CD14-positive monocyte (primary cell): Measurements from ENCODE around the gene SCIN. TPM values are rescaled to one million over a fixed set of nuclear protein-coding genes. Genes with fewer than 3 reads are reported as not detected.

Experiments used
- DNase-seq, 3 donors: peaks; one replicate each; pipeline ENCODE4 v3.0.0-alpha.2; 2011 to 2022
- H2AFZ ChIP-seq: 2 replicates; pipeline ENCODE4 v1.6.0; 2012; ENCODE audit warnings: mild to moderate bottlenecking, low read depth, low read length, inconsistent platforms; ENCODE audit not compliant: insufficient read depth, poor library complexity, severe bottlenecking
- H3K27ac ChIP-seq, 2 donors: 1 replicate in 1 of 2; 2 replicates in 1 of 2; pipeline ENCODE4 v1.5.1; 2012 to 2013; ENCODE audit warnings: low read length in 2 of 2, control low read depth in 1 of 2, inconsistent platforms in 1 of 2, low read depth in 1 of 2, mild to moderate bottlenecking in 1 of 2
- H3K27me3 ChIP-seq, 2 donors: one replicate each; pipeline versions ENCODE4 v1.6.0 to v1.6.1; 2011 to 2013; ENCODE audit warnings: low read length in 2 of 2; ENCODE audit not compliant: control insufficient read depth in 2 of 2, insufficient read depth in 2 of 2
- H3K36me3 ChIP-seq, 2 donors: replicated peaks in 1 of 2; 1 replicate in 1 of 2; 2 replicates in 1 of 2; pipeline versions ENCODE4 v1.5.1 to v1.6.1; 2012 to 2013; ENCODE audit warnings: low read length in 2 of 2, control low read depth in 1 of 2, inconsistent platforms in 1 of 2, mild to moderate bottlenecking in 1 of 2; ENCODE audit not compliant: insufficient read depth in 2 of 2, control insufficient read depth in 1 of 2
- H3K4me1 ChIP-seq, 2 donors: 1 replicate in 1 of 2; 2 replicates in 1 of 2; pipeline versions ENCODE4 v1.5.1 to v1.6.1; 2012 to 2013; ENCODE audit warnings: low read length in 2 of 2, control low read depth in 1 of 2, inconsistent platforms in 1 of 2, mild to moderate bottlenecking in 1 of 2, moderate library complexity in 1 of 2; ENCODE audit not compliant: insufficient read depth in 2 of 2, control insufficient read depth in 1 of 2
- H3K4me2 ChIP-seq: replicated peaks from 2 replicates; pipeline ENCODE3; 2012; ENCODE audit warnings: low read length, moderate library complexity, mild to moderate bottlenecking; ENCODE audit not compliant: poor library complexity, severe bottlenecking; ENCODE audit errors: extremely low read depth
- H3K4me3 ChIP-seq, 3 experiments: fragments of 200-600 bp in 1 of 3; sonication (generic) in 1 of 3; replicated peaks in 1 of 3; 1 replicate in 2 of 3; 2 replicates in 1 of 3; pipeline ENCODE4 v1.5.1; 2011 to 2013; ENCODE audit warnings: low read length in 3 of 3, mild to moderate bottlenecking in 3 of 3, control low read depth in 2 of 3, low read depth in 2 of 3, inconsistent platforms in 1 of 3, moderate library complexity in 1 of 3
- H3K79me2 ChIP-seq: 2 replicates; pipeline ENCODE4 v1.6.0; 2012; ENCODE audit warnings: mild to moderate bottlenecking, control low read depth, inconsistent platforms, low read length, moderate library complexity; ENCODE audit not compliant: insufficient read depth
- H3K9ac ChIP-seq: 2 replicates; pipeline ENCODE4 v1.6.0; 2017; ENCODE audit warnings: low read length, mild to moderate bottlenecking; ENCODE audit not compliant: insufficient read depth, poor library complexity, severe bottlenecking
- H3K9me3 ChIP-seq, 2 donors: replicated peaks in 1 of 2; 1 replicate in 1 of 2; 2 replicates in 1 of 2; pipeline versions ENCODE4 v1.5.1 to v1.6.1; 2012 to 2013; ENCODE audit warnings: low read length in 2 of 2, control low read depth in 1 of 2; ENCODE audit not compliant: control insufficient read depth in 1 of 2, insufficient read depth in 1 of 2
- H4K20me1 ChIP-seq: 2 replicates; pipeline ENCODE4 v1.6.0; 2012; ENCODE audit warnings: mild to moderate bottlenecking, low read length, control low read depth, moderate library complexity; ENCODE audit not compliant: insufficient read depth
- H3K27ac Mint-ChIP-seq, 7 donors: one replicate each; pipeline ENCODE4 v1.8.0; 2020; ENCODE audit warnings: mild to moderate bottlenecking in 7 of 7, mixed read lengths in 7 of 7, moderate library complexity in 6 of 7, inconsistent platforms in 2 of 7
- H3K27me3 Mint-ChIP-seq, 3 donors: one replicate each; pipeline ENCODE4 v1.8.0; 2021 to 2022; ENCODE audit warnings: low read depth in 3 of 3, mild to moderate bottlenecking in 3 of 3, mixed read lengths in 3 of 3, moderate library complexity in 3 of 3, inconsistent platforms in 1 of 3
- H3K36me3 Mint-ChIP-seq, 2 donors: one replicate each; pipeline ENCODE4 v1.8.0; 2020; ENCODE audit warnings: mixed read lengths in 2 of 2, inconsistent platforms in 1 of 2, mild to moderate bottlenecking in 1 of 2
- H3K4me1 Mint-ChIP-seq: one replicate; pipeline ENCODE4 v1.8.0; 2020; ENCODE audit warnings: mild to moderate bottlenecking, mixed read lengths
- H3K4me3 Mint-ChIP-seq, 2 donors: one replicate each; pipeline ENCODE4 v1.8.0; 2020; ENCODE audit warnings: mild to moderate bottlenecking in 2 of 2, mixed read lengths in 2 of 2, moderate library complexity in 1 of 2
- H3K9me3 Mint-ChIP-seq, 7 donors: one replicate each; pipeline ENCODE4 v1.8.0; 2020 to 2022; ENCODE audit warnings: mixed read lengths in 7 of 7, mild to moderate bottlenecking in 6 of 7, moderate library complexity in 6 of 7, inconsistent platforms in 2 of 7
- WGBS: methylation state at CpG from one replicate; pipeline ENCODE4 v1.1.5; 2013; ENCODE audit warnings: missing lambda C conversion rate; ENCODE audit not compliant: insufficient coverage; 5-methylcytosine and 5-hydroxymethylcytosine counted together
- intact Hi-C, 2 donors: fragments of 100-400 bp; cut with micrococcal nuclease; formaldehyde crosslinking; loops; one replicate each; pipeline versions ENCODE4 v1.15.0 to v1.15.1; 2023
- polyA plus RNA-seq, 3 donors: library from polyadenylated mRNA; depleted of rRNA in 1 of 3; unstranded in 2 of 3; stranded (reverse) in 1 of 3; fragments of 300-500 nt in 2 of 3; fragments of >200 nt in 1 of 3; fragmentation: Illumina TruSeq in 2 of 3; gene quantifications; 1 replicate in 2 of 3; 2 replicates in 1 of 3; pipeline ENCODE4 v1.2.3, GENCODE V29; 2012 to 2021
- TF ChIP-seq, protein P1 (sequence below): fragments of 200-600 bp; IDR thresholded peaks from one replicate; pipeline ENCODE4 v1.8.0; 2022; ENCODE audit warnings: antibody characterized with exemption, mild to moderate bottlenecking

Gene SCIN
- polyA plus RNA-seq, 3 donors: 0.08 TPM; not detected in 2

DNA sequence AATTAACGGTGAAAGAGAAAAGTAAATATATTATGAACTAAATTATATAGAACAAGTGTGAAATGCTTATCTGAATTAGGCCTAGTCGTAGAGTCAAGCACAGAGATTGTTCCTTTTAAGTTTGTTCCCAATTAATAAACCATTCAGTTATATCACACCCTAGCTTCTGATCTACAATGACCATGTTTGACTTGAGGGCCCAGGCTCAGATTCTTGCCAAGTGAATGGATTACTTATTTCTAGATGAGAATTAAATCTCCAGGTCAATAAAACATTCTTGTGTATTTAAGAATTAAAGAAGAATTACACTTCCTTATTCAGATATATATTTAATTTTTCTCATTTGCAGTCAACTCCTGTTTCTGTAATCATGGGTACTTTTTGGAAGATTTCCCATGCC is 79.6 kb downstream of the SCIN start:
- no peak overlapping the region for H3K27ac Mint-ChIP-seq
- no peak for DNase-seq
- peaks cover 0 to 1% (median 0%) of the 10 kb centered on the region in 3 donors for H3K27me3 Mint-ChIP-seq
- no peaks in the 10 kb centered on the region for H3K36me3 Mint-ChIP-seq
- no peaks in the 10 kb centered on the region for H3K9me3 Mint-ChIP-seq
- H3K27me3 ChIP-seq: no peaks in the 10 kb centered on the region
- H2AFZ ChIP-seq: no peak overlapping the region
- H3K4me2 ChIP-seq: no peak overlapping the region
- H3K36me3 ChIP-seq: no peaks in the 10 kb centered on the region
- H3K4me1 ChIP-seq: no peaks in the 10 kb centered on the region
- WGBS: no CpG with 5 or more reads among the region's 2 CpGs
- H3K4me3 Mint-ChIP-seq: no peak overlapping the region
- no peak overlapping the region for H3K9ac ChIP-seq
- intact Hi-C loops: no loop called here
- H3K4me3 ChIP-seq: no peak overlapping the region
- TF ChIP-seq, protein P1, sequence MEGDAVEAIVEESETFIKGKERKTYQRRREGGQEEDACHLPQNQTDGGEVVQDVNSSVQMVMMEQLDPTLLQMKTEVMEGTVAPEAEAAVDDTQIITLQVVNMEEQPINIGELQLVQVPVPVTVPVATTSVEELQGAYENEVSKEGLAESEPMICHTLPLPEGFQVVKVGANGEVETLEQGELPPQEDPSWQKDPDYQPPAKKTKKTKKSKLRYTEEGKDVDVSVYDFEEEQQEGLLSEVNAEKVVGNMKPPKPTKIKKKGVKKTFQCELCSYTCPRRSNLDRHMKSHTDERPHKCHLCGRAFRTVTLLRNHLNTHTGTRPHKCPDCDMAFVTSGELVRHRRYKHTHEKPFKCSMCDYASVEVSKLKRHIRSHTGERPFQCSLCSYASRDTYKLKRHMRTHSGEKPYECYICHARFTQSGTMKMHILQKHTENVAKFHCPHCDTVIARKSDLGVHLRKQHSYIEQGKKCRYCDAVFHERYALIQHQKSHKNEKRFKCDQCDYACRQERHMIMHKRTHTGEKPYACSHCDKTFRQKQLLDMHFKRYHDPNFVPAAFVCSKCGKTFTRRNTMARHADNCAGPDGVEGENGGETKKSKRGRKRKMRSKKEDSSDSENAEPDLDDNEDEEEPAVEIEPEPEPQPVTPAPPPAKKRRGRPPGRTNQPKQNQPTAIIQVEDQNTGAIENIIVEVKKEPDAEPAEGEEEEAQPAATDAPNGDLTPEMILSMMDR: no peak
- no peaks in the 10 kb centered on the region for H3K9me3 ChIP-seq
- H3K4me1 Mint-ChIP-seq: peaks cover 2% of the 10 kb centered on the region
- H3K79me2 ChIP-seq: no peaks in the 10 kb centered on the region
- no peaks in the 10 kb centered on the region for H4K20me1 ChIP-seq
- H3K27ac ChIP-seq: no peak overlapping the region

DNA sequence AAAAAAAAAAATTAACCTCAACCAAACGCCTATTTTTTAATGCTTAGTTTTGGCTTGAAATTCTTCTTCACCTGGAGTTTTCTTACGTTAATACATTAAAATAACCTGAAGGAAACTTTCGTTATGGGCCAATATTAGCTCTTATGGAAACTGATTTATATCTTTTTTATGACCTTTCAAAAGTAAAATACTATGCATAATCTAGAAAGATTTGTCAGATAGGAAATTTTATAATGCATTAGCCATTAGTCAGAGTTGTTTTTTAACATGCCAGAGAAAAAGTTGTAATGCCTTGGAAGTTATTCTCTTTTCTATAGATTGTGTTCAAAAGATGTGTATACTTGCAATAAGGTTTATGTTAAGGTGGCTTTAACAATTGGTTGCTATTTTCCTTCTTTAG is 82.6 kb downstream of the SCIN start:
- intact Hi-C loops: no loop called here
- no peak overlapping the region for H3K27ac ChIP-seq
- H3K4me1 ChIP-seq: no peaks in the 10 kb centered on the region
- Mint-ChIP-seq H3K4me3 (no peak overlapping the region), H3K27me3 (peaks cover 0 to 3% (median 2%) of the 10 kb centered on the region in 3 donors), H3K9me3 (peaks cover 0 to 4% (median 0%) of the 10 kb centered on the region in 7 donors), H3K4me1 (no peaks in the 10 kb centered on the region), H3K36me3 (no peaks in the 10 kb centered on the region), H3K27ac (no peak overlapping the region)
- no peaks in the 10 kb centered on the region for H3K27me3 ChIP-seq
- DNase-seq: no peak
- no peak overlapping the region for H2AFZ ChIP-seq
- H3K9ac ChIP-seq: no peak overlapping the region
- H4K20me1 ChIP-seq: no peaks in the 10 kb centered on the region
- H3K4me3 ChIP-seq: no peak overlapping the region
- H3K36me3 ChIP-seq: no peaks in the 10 kb centered on the region
- TF ChIP-seq, protein P1: no peak
- no peak overlapping the region for H3K4me2 ChIP-seq
- no peaks in the 10 kb centered on the region for H3K79me2 ChIP-seq
- H3K9me3 ChIP-seq: no peaks in the 10 kb centered on the region
- no CpG with 5 or more reads among the region's 3 CpGs for WGBS
